ENCODE data around the gene IL31. TPM values are rescaled to one million over a fixed set of nuclear protein-coding genes. Genes with fewer than 3 reads are reported as not detected.

The IL31 gene
- total RNA-seq, 1 experiment from 2014 or later, result not detected

DNA sequence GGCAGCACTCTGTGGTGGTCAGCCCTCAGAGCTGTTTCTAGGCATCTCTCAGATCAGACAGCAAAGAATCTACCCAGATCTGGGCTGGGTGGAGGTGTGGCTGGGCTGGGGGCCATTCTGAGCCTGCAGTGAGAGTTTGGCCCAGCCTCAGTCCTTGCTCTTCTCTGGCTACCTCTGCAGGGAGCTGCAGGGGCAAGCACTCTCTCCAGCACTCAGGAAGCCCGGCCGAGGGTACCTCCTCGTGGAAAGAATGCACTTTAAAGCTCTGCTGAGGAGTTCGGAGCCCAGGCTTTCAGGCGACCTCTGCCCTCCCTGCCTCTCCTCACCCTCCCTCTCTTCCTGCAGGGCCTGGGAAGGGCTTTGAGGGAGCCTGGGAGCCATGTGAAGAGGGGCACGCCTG lies 31.2 kb downstream of the IL31 start:
- Histone ChIP-seq H3K79me2 (ENCODE audit: low read length) (no peaks in the 10 kb centered on the region), H3K4me3 (ENCODE audit: low read length) (no peak overlapping the region), H3K4me1 (ENCODE audit: low read length) (no peaks in the 10 kb centered on the region), H3K4me2 (ENCODE audit: low read depth, low read length, poor library complexity, severe bottlenecking) (no peak overlapping the region), H4K20me1 (ENCODE audit: insufficient read depth, low read depth, low read length) (no peaks in the 10 kb centered on the region), H3K36me3 (ENCODE audit: insufficient read depth, low read length) (no peaks in the 10 kb centered on the region), H3K9ac (ENCODE audit: low read length) (no peak overlapping the region), H2AFZ (ENCODE audit: low read length) (no peak overlapping the region), H3K9me3 (ENCODE audit: low read length) (no peaks in the 10 kb centered on the region), H3K27ac (ENCODE audit: low read length) (no peak overlapping the region), H3K9me2 (replicated peaks; ENCODE audit: insufficient read depth, low read length) (no peaks in the 10 kb centered on the region), H3K27me3 (ENCODE audit: low read length) (no peaks in the 10 kb centered on the region)
- DNase-seq, result no peak

DNA sequence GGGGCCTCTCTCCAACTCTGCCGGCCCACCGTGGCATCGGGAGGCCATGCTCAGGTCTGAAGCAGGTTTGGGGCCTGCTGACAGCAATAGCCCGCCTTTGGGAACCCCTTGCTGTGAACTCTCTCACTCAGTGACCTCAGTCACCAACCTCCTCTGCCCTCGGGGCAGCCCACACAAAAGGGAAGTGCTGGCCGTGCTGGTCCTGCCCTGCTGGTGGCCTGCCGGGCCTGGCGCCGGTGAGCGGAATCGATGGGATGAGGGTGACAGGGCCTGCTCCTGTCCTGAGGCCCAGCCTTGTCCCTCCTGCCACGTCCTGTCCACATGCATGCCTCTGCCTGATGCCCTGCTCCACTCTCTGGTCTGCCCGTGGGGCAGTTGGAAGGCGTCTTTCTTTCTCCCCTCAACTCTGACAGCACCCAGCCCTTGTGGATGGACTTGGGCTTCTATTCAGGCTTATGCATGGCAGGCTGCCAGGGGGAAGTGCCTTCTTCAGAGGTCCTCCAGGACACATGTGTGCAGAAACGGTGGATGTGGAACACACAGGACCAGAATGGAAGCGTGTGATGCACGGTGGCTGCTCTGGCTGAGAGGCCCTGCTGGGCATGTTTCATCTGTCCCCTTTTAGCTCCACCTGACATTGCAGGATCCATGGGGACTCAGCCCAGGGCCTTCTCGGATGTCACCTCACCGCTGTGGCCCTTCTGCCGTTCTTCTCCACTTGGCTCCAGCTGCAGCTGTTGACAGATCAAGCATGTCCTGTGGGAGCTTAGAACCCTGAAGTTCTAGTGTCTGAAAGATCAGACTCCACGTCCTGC lies 31.9 kb downstream of the IL31 start:
- Histone ChIP-seq H3K9me3 (ENCODE audit: low read length) (no peaks in the 10 kb centered on the region), H3K4me1 (ENCODE audit: low read length) (no peaks in the 10 kb centered on the region), H2AFZ (ENCODE audit: low read length) (no peak overlapping the region), H3K9ac (ENCODE audit: low read length) (no peak overlapping the region), H3K4me3 (ENCODE audit: low read length) (no peak overlapping the region), H3K27me3 (ENCODE audit: low read length) (no peaks in the 10 kb centered on the region), H3K27ac (ENCODE audit: low read length) (no peak overlapping the region), H3K36me3 (ENCODE audit: insufficient read depth, low read length) (no peaks in the 10 kb centered on the region), H3K79me2 (ENCODE audit: low read length) (no peaks in the 10 kb centered on the region), H3K4me2 (ENCODE audit: low read depth, low read length, poor library complexity, severe bottlenecking) (no peak overlapping the region), H3K9me2 (replicated peaks; ENCODE audit: insufficient read depth, low read length) (no peaks in the 10 kb centered on the region), H4K20me1 (ENCODE audit: insufficient read depth, low read depth, low read length) (no peaks in the 10 kb centered on the region)
- DNase-seq, result no peak

DNA sequence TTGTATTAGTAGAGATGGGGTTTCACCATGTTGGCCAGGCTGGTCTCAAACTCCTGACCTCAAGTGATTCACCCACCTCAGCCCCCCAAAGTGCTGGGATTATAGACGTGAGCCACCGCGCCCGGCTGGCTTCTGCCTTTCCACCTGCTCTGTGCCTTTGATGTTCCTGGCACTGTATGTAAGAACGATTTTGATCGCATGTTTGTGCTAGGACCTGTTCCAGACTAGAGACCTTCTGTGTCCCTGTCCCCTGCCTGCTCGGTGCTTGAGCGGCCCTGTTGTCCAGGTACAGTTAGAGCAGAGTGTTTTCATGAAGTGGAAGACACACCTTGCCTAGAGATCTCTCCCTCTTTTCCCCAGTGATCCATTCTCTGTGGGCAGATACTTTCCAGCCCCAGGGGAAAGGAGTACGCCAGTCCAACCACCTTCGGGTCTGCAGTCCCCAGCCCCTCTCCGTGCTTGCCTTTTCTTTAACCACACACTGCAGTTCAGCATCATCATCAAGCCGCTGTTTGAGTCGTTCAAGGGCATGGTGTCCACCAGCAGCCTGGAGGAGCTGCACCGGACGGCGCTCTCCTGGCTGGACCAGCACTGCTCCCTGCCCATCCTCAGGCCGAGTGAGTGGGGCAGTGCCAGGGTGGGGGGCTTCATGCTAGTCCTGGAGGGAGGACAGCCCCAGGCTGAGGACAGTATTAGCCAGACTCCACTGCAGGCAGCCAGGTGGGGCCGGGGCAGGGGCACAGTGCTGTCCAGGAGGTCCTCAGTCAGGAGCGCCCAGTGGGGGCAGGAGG lies 33.4 kb downstream of the IL31 start:
- H3K4me2 ChIP-seq (ENCODE audit: low read depth, low read length, poor library complexity, severe bottlenecking), result no peak overlapping the region
- no peak overlapping the region for H2AFZ ChIP-seq (ENCODE audit: low read length)
- no peaks in the 10 kb centered on the region for H4K20me1 ChIP-seq (ENCODE audit: insufficient read depth, low read depth, low read length)
- H3K79me2 ChIP-seq (ENCODE audit: low read length), result no peaks in the 10 kb centered on the region
- no peaks in the 10 kb centered on the region for H3K4me1 ChIP-seq (ENCODE audit: low read length)
- no peaks in the 10 kb centered on the region for H3K9me3 ChIP-seq (ENCODE audit: low read length)
- H3K4me3 ChIP-seq (ENCODE audit: low read length), result no peak overlapping the region
- no peak for DNase-seq
- no peak overlapping the region for H3K9ac ChIP-seq (ENCODE audit: low read length)
- no peaks in the 10 kb centered on the region for H3K9me2 ChIP-seq (replicated peaks; ENCODE audit: insufficient read depth, low read length)
- no peak overlapping the region for H3K27ac ChIP-seq (ENCODE audit: low read length)
- H3K27me3 ChIP-seq (ENCODE audit: low read length), result no peaks in the 10 kb centered on the region
- H3K36me3 ChIP-seq (ENCODE audit: insufficient read depth, low read length), result no peaks in the 10 kb centered on the region

DNA sequence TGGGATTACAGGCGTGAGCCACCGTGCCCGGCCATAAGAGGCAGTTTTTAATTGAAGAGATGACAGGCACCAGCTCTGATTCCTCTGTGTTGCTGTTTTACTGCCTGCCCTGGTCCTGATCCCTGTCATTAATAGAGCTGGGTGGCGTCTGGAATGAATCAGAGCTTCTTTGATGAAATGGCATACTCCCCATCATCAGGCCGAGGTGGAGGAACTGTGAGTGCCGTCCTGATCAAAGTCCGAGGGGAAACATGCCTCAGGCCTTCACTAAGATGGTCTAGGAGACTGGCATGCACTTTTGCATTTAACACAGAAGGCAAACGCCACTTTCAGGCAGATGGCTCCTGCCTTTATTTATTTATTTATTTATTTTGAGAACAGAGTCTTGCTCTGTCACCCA lies 34.1 kb downstream of the IL31 start:
- no peaks in the 10 kb centered on the region for H3K27me3 ChIP-seq (ENCODE audit: low read length)
- no peak overlapping the region for H3K4me2 ChIP-seq (ENCODE audit: low read depth, low read length, poor library complexity, severe bottlenecking)
- no peaks in the 10 kb centered on the region for H4K20me1 ChIP-seq (ENCODE audit: insufficient read depth, low read depth, low read length)
- H3K36me3 ChIP-seq (ENCODE audit: insufficient read depth, low read length), result 0 out of 2 replicates have a peak, but pooled peaks cover 1% of the 10 kb centered on the region
- no peak overlapping the region for H3K9ac ChIP-seq (ENCODE audit: low read length)
- no peaks in the 10 kb centered on the region for H3K9me2 ChIP-seq (replicated peaks; ENCODE audit: insufficient read depth, low read length)
- no peak for DNase-seq
- no peak overlapping the region for H3K27ac ChIP-seq (ENCODE audit: low read length)
- no peaks in the 10 kb centered on the region for H3K9me3 ChIP-seq (ENCODE audit: low read length)
- H2AFZ ChIP-seq (ENCODE audit: low read length), result no peak overlapping the region
- no peaks in the 10 kb centered on the region for H3K79me2 ChIP-seq (ENCODE audit: low read length)
- no peak overlapping the region for H3K4me3 ChIP-seq (ENCODE audit: low read length)
- H3K4me1 ChIP-seq (ENCODE audit: low read length), result no peaks in the 10 kb centered on the region

DNA sequence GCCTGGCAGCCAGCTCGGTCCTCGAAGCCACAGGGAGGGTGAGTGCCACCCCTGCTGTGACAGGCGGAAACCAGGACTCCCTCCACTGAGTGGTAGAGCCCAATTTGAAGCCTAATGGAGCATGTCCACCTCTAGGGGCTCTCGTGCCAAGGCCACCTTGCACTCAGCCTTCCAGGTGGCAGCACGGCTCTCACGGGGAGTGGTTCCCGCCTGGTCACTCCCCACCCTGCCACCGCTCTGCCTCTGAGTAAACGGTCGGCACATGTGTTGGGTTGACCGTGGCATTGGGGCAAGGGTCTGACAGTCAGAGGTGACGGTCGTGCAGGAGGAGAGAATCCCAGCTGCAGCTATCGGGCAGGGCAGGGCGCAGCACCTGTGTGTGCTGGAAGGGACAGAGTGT lies 34.8 kb downstream of the IL31 start:
- no peaks in the 10 kb centered on the region for H3K9me2 ChIP-seq (replicated peaks; ENCODE audit: insufficient read depth, low read length)

DNA sequence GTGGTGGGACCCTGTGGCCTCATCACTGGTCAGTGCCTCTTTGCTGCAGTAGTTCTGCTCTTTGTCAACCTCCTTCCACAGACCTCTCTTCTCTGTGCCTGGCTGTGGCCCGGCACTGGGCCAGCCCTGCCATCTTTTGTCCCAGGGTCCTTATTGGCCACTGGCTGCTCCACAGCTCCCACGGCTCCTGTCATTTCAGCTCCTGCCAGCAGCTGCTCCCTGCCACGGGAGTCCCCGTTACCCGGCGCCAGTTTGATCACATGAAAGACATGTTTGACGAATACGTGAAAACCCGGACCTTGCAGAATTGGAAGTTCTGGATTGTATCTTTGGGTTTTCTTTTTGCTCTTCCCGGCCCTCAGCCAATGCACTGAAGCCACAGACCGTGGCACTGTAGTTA lies 35.4 kb downstream of the IL31 start:
- Histone ChIP-seq H3K4me2 (ENCODE audit: low read depth, low read length, poor library complexity, severe bottlenecking) (no peak overlapping the region), H3K36me3 (ENCODE audit: insufficient read depth, low read length) (peaks cover 5% of the 10 kb centered on the region; the same call in 1 of the 2 replicates), H3K4me3 (ENCODE audit: low read length) (no peak overlapping the region), H3K9me3 (ENCODE audit: low read length) (no peaks in the 10 kb centered on the region), H4K20me1 (ENCODE audit: insufficient read depth, low read depth, low read length) (no peaks in the 10 kb centered on the region), H3K9ac (ENCODE audit: low read length) (no peak overlapping the region), H3K9me2 (replicated peaks; ENCODE audit: insufficient read depth, low read length) (no peaks in the 10 kb centered on the region), H3K4me1 (ENCODE audit: low read length) (no peaks in the 10 kb centered on the region), H2AFZ (ENCODE audit: low read length) (no peak overlapping the region), H3K27me3 (ENCODE audit: low read length) (no peaks in the 10 kb centered on the region), H3K79me2 (ENCODE audit: low read length) (no peaks in the 10 kb centered on the region), H3K27ac (ENCODE audit: low read length) (no peak overlapping the region)
- DNase-seq, result no peak

More for the DNA sequence above, 34.8 kb downstream of the IL31 start:
- DNase-seq, result no peak
- Histone ChIP-seq H2AFZ (ENCODE audit: low read length) (no peak overlapping the region), H3K79me2 (ENCODE audit: low read length) (no peaks in the 10 kb centered on the region), H3K9me3 (ENCODE audit: low read length) (no peaks in the 10 kb centered on the region), H3K27ac (ENCODE audit: low read length) (no peak overlapping the region), H4K20me1 (ENCODE audit: insufficient read depth, low read depth, low read length) (no peaks in the 10 kb centered on the region), H3K4me2 (ENCODE audit: low read depth, low read length, poor library complexity, severe bottlenecking) (no peak overlapping the region), H3K9ac (ENCODE audit: low read length) (no peak overlapping the region), H3K4me1 (ENCODE audit: low read length) (no peaks in the 10 kb centered on the region), H3K36me3 (ENCODE audit: insufficient read depth, low read length) (0 out of 2 replicates have a peak, but pooled peaks cover 2% of the 10 kb centered on the region), H3K4me3 (ENCODE audit: low read length) (no peak overlapping the region), H3K27me3 (ENCODE audit: low read length) (no peaks in the 10 kb centered on the region)

DNA sequence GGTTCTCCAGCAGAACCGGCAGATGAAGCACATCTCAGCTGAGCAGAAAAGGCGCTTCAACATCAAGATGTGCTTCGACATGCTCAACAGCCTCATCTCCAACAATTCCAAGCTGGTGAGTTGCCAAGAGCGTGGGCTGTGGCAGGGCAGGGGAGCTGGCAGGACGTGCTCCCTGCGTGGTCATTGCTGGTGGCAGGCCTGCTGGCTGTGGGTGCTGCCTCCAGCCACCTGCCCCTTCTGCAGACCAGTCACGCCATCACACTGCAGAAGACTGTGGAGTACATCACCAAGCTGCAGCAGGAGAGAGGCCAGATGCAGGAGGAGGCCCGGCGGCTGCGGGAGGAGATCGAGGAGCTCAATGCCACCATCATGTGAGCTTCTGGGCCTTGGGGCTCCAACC lies 35.8 kb downstream of the IL31 start:
- Histone ChIP-seq H3K9me2 (replicated peaks; ENCODE audit: insufficient read depth, low read length) (no peaks in the 10 kb centered on the region), H3K27ac (ENCODE audit: low read length) (no peak overlapping the region), H3K4me3 (ENCODE audit: low read length) (no peak overlapping the region), H3K79me2 (ENCODE audit: low read length) (no peaks in the 10 kb centered on the region), H3K27me3 (ENCODE audit: low read length) (no peaks in the 10 kb centered on the region), H4K20me1 (ENCODE audit: insufficient read depth, low read depth, low read length) (no peaks in the 10 kb centered on the region), H3K4me2 (ENCODE audit: low read depth, low read length, poor library complexity, severe bottlenecking) (no peak overlapping the region), H2AFZ (ENCODE audit: low read length) (no peak overlapping the region), H3K36me3 (ENCODE audit: insufficient read depth, low read length) (peaks cover 5% of the 10 kb centered on the region; the same call in 1 of the 2 replicates), H3K4me1 (ENCODE audit: low read length) (no peaks in the 10 kb centered on the region), H3K9ac (ENCODE audit: low read length) (no peak overlapping the region), H3K9me3 (ENCODE audit: low read length) (no peaks in the 10 kb centered on the region)
- DNase-seq, result no peak

DNA sequence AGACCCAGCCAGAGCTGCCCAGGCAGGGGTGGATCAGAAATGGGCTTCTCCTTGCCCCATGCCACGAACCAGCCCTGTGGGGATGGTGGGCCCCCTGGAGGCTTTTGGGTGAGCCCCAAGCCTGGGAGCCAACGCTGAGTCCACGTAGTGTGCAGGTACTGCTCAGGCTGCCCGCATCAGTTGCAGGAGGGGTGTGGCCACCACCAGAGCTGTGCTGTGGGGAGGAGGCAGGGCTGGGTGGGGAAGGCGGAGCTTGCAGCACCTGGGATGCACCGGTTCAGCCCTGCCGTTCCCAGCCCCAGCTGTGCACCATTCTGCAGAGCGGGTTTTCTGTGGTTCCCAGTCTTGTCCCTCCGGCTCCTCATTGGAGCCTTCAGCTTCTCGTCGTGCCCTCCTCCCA lies 36.3 kb downstream of the IL31 start:
- Histone ChIP-seq H3K9ac (ENCODE audit: low read length) (no peak overlapping the region), H4K20me1 (ENCODE audit: insufficient read depth, low read depth, low read length) (no peaks in the 10 kb centered on the region), H3K27me3 (ENCODE audit: low read length) (no peaks in the 10 kb centered on the region), H3K9me3 (ENCODE audit: low read length) (no peaks in the 10 kb centered on the region), H3K4me1 (ENCODE audit: low read length) (no peaks in the 10 kb centered on the region), H3K79me2 (ENCODE audit: low read length) (no peaks in the 10 kb centered on the region), H3K4me3 (ENCODE audit: low read length) (no peak overlapping the region), H3K9me2 (replicated peaks; ENCODE audit: insufficient read depth, low read length) (no peaks in the 10 kb centered on the region), H3K36me3 (ENCODE audit: insufficient read depth, low read length) (peaks cover 5% of the 10 kb centered on the region; the same call in 1 of the 2 replicates), H3K4me2 (ENCODE audit: low read depth, low read length, poor library complexity, severe bottlenecking) (no peak overlapping the region), H3K27ac (ENCODE audit: low read length) (no peak overlapping the region), H2AFZ (ENCODE audit: low read length) (no peak overlapping the region)
- DNase-seq, result peak; percentile 64

Data from Karpas-422 (cell line).